Raji (cell line): ENCODE results near the gene DNAH5.

Source experiments
- POLR2A ChIP-seq: IDR thresholded peaks from 2 replicates; pipeline ENCODE4 v1.6.1; 2011; ENCODE audit warnings: low read depth, low read length, control low read depth; ENCODE audit not compliant: insufficient read depth

Gene DNAH5

GRCh38 chr5:13955896-13956295, 11.4 kb upstream of the DNAH5 start:
- no peak for TF ChIP-seq POLR2A

GRCh38 chr5:13946111-13946510, 1.6 kb upstream of the DNAH5 start:
- TF ChIP-seq POLR2A, result no peak

- TF ChIP-seq POLR2A, result no peak
Measured at GRCh38 chr5:13945271-13945670, 783 bp upstream of the DNAH5 start.

GRCh38 chr5:13943676-13944075, 812 bp downstream of the DNAH5 start:
- TF ChIP-seq POLR2A, result no peak

- no peak for TF ChIP-seq POLR2A
Measured at GRCh38 chr5:13941468-13941867, 3.0 kb downstream of the DNAH5 start.

GRCh38 chr5:13939638-13940037, 4.8 kb downstream of the DNAH5 start:
- TF ChIP-seq POLR2A, result no peak

- TF ChIP-seq POLR2A, result no peak
Measured at GRCh38 chr5:13934921-13935320, 9.6 kb downstream of the DNAH5 start.

- no peak for TF ChIP-seq POLR2A
Measured at GRCh38 chr5:13934125-13934524, 10.4 kb downstream of the DNAH5 start.

- no peak for TF ChIP-seq POLR2A
Measured at GRCh38 chr5:13932561-13932960, 11.9 kb downstream of the DNAH5 start.

GRCh38 chr5:13932011-13932410, 12.5 kb downstream of the DNAH5 start:
- TF ChIP-seq POLR2A, result no peak

GRCh38 chr5:13930541-13931171, 13.8 kb downstream of the DNAH5 start:
- no peak for TF ChIP-seq POLR2A

GRCh38 chr5:13926731-13927130, 17.8 kb downstream of the DNAH5 start:
- TF ChIP-seq POLR2A, result no peak

GRCh38 chr5:13921578-13921977, 22.9 kb downstream of the DNAH5 start:
- no peak for TF ChIP-seq POLR2A

GRCh38 chr5:13919786-13920185, 24.7 kb downstream of the DNAH5 start:
- no peak for TF ChIP-seq POLR2A

- TF ChIP-seq POLR2A, result no peak
Measured at GRCh38 chr5:13919087-13919486, 25.4 kb downstream of the DNAH5 start.

GRCh38 chr5:13917061-13917460, 27.4 kb downstream of the DNAH5 start:
- no peak for TF ChIP-seq POLR2A

- TF ChIP-seq POLR2A, result no peak
Measured at GRCh38 chr5:13913962-13914361, 30.5 kb downstream of the DNAH5 start.
